WTC11 (cell line): Measurements from ENCODE around the gene IDE. TPM values are rescaled to one million over a fixed set of nuclear protein-coding genes. Genes with fewer than 3 reads are reported as not detected.

Experiments used
- ATAC-seq: fragments of 200-7000 bp; cut with Tn5 transposase; 2 replicates; pipeline ENCODE4 v1.10.0; 2021; ENCODE audit warnings: mild to moderate bottlenecking, moderate library complexity
- CTCF ChIA-PET: fragments of 300-600 bp; sonication (Branson Sonifier 250); formaldehyde crosslinking; loops from one replicate; lab custom pipeline; 2021; ENCODE audit warnings: antibody characterized with exemption; lab: Charles Lee
- POLR2A ChIA-PET: fragments of 350-600 bp; sonication (Branson Sonifier 250); formaldehyde crosslinking; loops from one replicate; lab custom pipeline; 2021; ENCODE audit warnings: antibody characterized with exemption; lab: Charles Lee
- DNase-seq: peaks from one replicate; pipeline ENCODE4 v3.0.0; 2021; ENCODE audit warnings: low spot score
- H3K27ac Mint-ChIP-seq: 2 replicates; pipeline ENCODE4 v1.8.0; 2021; ENCODE audit warnings: mixed read lengths
- H3K27me3 Mint-ChIP-seq: 2 replicates; pipeline ENCODE4 v1.8.0; 2021; ENCODE audit warnings: low read depth, mild to moderate bottlenecking, moderate library complexity, mixed read lengths
- H3K36me3 Mint-ChIP-seq: 2 replicates; pipeline ENCODE4 v1.8.0; 2021; ENCODE audit warnings: mixed read lengths
- H3K4me1 Mint-ChIP-seq: 2 replicates; pipeline ENCODE4 v1.8.0; 2022; ENCODE audit warnings: mixed read lengths
- H3K4me3 Mint-ChIP-seq: 2 replicates; pipeline ENCODE4 v1.8.0; 2021; ENCODE audit warnings: mild to moderate bottlenecking, moderate library complexity, mixed read lengths
- H3K9me3 Mint-ChIP-seq: 2 replicates; pipeline ENCODE4 v1.8.0; 2021; ENCODE audit warnings: mixed read lengths
- FOXJ3 ChIP-seq: sonication (generic); formaldehyde crosslinking; IDR thresholded peaks from 2 replicates; pipeline ENCODE4 v1.9.0; 2021; ENCODE audit warnings: missing genetic modification reagents, mild to moderate bottlenecking, borderline replicate concordance
- FOXP1 ChIP-seq: sonication (generic); formaldehyde crosslinking; IDR thresholded peaks from 2 replicates; pipeline ENCODE4 v1.8.0; 2022; ENCODE audit warnings: missing genetic modification reagents, mild to moderate bottlenecking, moderate library complexity, borderline replicate concordance
- GABPB1 ChIP-seq: sonication (generic); formaldehyde crosslinking; IDR thresholded peaks from 2 replicates; pipeline ENCODE4 v1.8.1; 2023; ENCODE audit warnings: mild to moderate bottlenecking, missing genetic modification reagents
- GTF2I ChIP-seq: fragments of 250-450 bp; sonication (Bioruptor Pico); conservative IDR thresholded peaks from 2 replicates; pipeline ENCODE4 v1.4.0; 2021; ENCODE audit warnings: mild to moderate bottlenecking
- KAT7 ChIP-seq: sonication (generic); formaldehyde crosslinking; IDR thresholded peaks from 2 replicates; pipeline ENCODE4 v1.8.1; 2023; ENCODE audit warnings: missing genetic modification reagents, mild to moderate bottlenecking, borderline replicate concordance
- MAX ChIP-seq: sonication (generic); formaldehyde crosslinking; IDR thresholded peaks from 2 replicates; pipeline ENCODE4 v1.8.0; 2022; ENCODE audit warnings: mild to moderate bottlenecking, missing genetic modification reagents
- NFYB ChIP-seq: sonication (generic); formaldehyde crosslinking; conservative IDR thresholded peaks from 2 replicates; pipeline ENCODE4 v1.8.0; 2022; ENCODE audit warnings: low read depth, missing genetic modification reagents
- NR2C2 ChIP-seq: sonication (generic); formaldehyde crosslinking; IDR thresholded peaks from 2 replicates; pipeline ENCODE4 v1.8.0; 2022; ENCODE audit warnings: mild to moderate bottlenecking, missing genetic modification reagents
- PRRX2 ChIP-seq: fragments of 250-450 bp; sonication (Bioruptor Pico); IDR thresholded peaks from 2 replicates; pipeline ENCODE4 v1.8.0; 2021; ENCODE audit warnings: mild to moderate bottlenecking
- ZNF532 ChIP-seq: fragments of 250-450 bp; sonication (Bioruptor Pico); IDR thresholded peaks from 2 replicates; pipeline ENCODE4 v1.9.0; 2021; ENCODE audit warnings: mild to moderate bottlenecking, borderline replicate concordance
- ZNF671 ChIP-seq: fragments of 250-450 bp; sonication (Bioruptor Pico); IDR thresholded peaks from 2 replicates; pipeline ENCODE4 v1.8.0; 2021; ENCODE audit warnings: mild to moderate bottlenecking
- ZSCAN18 ChIP-seq: fragments of 250-450 bp; sonication (Bioruptor Pico); IDR thresholded peaks from 2 replicates; pipeline ENCODE4 v2.1.2; 2022; ENCODE audit warnings: mild to moderate bottlenecking, moderate library complexity
- total RNA-seq: library from RNA; stranded (reverse); gene quantifications from 3 replicates; pipeline ENCODE4 v1.2.3, GENCODE V29; 2021
- TF ChIP-seq, protein P1 (sequence below): sonication (generic); formaldehyde crosslinking; IDR thresholded peaks from 2 replicates; pipeline ENCODE4 v1.8.0; 2022; ENCODE audit warnings: mild to moderate bottlenecking, missing genetic modification reagents
- TF ChIP-seq, protein P2 (sequence below): sonication (generic); formaldehyde crosslinking; IDR thresholded peaks from 2 replicates; pipeline ENCODE4 v1.8.1; 2023; ENCODE audit warnings: mild to moderate bottlenecking, moderate library complexity, missing genetic modification reagents
- TF ChIP-seq, protein P3 (sequence below): fragments of 250-450 bp; sonication (Bioruptor Pico); conservative IDR thresholded peaks from 2 replicates; pipeline ENCODE4 v1.9.0; 2021; ENCODE audit warnings: mild to moderate bottlenecking

Gene IDE
- total RNA-seq, 1 experiment from 2014 or later, result 50.5 TPM

DNA sequence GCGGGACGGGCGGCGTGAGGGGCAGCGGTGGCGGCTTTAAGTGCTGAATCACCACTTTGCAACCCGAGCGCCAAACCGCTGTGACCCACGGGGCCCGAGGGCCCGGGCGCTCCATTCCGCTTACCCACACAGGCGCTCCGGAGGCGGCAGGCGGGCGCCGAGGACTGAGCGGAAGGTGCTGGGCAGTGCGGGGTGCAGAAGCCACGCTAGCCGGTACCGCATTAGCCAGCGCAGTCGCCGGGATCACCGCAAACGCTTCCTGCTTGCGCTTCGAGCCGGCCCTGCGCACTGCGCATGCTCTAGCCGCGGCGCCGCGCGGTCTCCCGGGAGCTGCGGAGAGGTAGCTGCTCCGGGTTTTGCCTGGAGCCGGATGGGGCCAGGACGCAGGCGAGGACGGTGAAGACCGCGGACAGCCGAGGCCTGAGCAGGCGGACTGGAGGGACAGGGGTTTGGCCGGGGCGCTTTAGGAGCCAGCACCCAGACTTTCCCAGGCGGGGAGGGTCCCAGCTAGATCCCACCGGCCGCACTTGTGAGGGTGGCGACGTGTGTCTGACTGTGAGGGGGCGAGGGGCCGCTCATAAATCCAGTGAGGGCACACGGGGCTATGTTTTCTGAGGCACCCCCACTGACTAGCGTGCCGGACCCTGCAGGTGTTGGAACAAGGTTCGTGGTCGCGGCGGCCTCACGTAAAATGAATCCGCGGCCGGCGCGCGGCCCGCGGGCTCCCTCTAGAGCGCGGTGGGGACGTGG lies at the start of gene IDE (continued):
- TF ChIP-seq KAT7 (CRISPR knock-in tag), result peak; percentile 93; the same call in 1 of the 2 replicates
- TF ChIP-seq, protein P1, sequence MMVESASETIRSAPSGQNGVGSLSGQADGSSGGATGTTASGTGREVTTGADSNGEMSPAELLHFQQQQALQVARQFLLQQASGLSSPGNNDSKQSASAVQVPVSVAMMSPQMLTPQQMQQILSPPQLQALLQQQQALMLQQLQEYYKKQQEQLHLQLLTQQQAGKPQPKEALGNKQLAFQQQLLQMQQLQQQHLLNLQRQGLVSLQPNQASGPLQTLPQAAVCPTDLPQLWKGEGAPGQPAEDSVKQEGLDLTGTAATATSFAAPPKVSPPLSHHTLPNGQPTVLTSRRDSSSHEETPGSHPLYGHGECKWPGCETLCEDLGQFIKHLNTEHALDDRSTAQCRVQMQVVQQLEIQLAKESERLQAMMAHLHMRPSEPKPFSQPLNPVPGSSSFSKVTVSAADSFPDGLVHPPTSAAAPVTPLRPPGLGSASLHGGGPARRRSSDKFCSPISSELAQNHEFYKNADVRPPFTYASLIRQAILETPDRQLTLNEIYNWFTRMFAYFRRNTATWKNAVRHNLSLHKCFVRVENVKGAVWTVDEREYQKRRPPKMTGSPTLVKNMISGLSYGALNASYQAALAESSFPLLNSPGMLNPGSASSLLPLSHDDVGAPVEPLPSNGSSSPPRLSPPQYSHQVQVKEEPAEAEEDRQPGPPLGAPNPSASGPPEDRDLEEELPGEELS, result peak; percentile 71; the same call in 1 of the 2 replicates

DNA sequence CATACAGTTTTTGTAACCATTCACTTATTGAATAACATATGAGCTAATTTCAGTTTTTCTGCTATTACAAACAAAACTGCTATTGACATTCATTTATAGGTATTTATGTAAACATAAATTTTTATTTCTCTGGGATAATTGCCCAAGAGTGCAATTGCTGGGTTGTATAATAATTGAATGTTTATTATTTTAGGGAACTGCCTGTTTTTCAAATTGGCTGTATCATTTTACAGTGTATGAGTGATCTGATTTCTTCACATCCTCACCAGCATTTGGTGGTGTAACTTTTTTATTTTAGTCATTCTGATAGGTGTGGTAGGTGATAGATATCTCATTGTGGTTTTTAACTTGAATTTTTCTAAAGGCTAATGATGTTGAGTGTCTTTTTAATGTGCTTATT lies 45.5 kb upstream of the IDE start:
- ChIA-PET POLR2A (no interaction called here), CTCF (no interaction called here)
- Mint-ChIP-seq H3K27ac (no peak overlapping the region), H3K9me3 (no peaks in the 10 kb centered on the region), H3K4me1 (no peaks in the 10 kb centered on the region), H3K27me3 (no peaks in the 10 kb centered on the region), H3K36me3 (peaks cover 73% of the 10 kb centered on the region), H3K4me3 (no peak overlapping the region)
- TF ChIP-seq ZNF532 (CRISPR knock-in tag) (no peak), KAT7 (CRISPR knock-in tag) (no peak), FOXP1 (CRISPR knock-in tag) (no peak), MAX (CRISPR knock-in tag) (no peak), PRRX2 (CRISPR knock-in tag) (no peak), ZNF671 (CRISPR knock-in tag) (no peak), NFYB (CRISPR knock-in tag) (no peak), GABPB1 (no peak)
- no peak for DNase-seq
- ATAC-seq, result no peak

DNA sequence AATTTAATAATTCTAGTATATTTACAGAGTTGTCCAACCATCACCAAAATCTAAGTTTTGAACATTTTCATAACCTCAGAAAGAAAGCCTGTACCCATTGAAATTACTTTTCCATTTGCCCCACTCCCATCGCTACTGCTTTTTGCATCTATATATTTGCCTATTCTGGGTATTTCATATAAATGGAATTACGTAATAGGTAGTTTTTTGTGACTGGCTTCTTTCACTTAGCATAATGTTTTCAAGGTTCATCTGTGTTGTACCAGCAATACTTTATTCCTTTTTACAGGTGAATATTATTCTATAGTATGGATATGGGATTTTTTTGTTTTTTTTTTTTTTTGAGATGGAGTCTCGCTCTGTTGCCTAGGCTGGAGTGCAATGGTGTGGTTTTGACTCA lies 41.6 kb upstream of the IDE start:
- no peaks in the 10 kb centered on the region for H3K27me3 Mint-ChIP-seq
- H3K9me3 Mint-ChIP-seq, result no peaks in the 10 kb centered on the region
- no peak for DNase-seq
- no peaks in the 10 kb centered on the region for H3K4me1 Mint-ChIP-seq
- no peak overlapping the region for H3K4me3 Mint-ChIP-seq
- ChIA-PET CTCF (no interaction called here), POLR2A (no interaction called here)
- peaks cover 60% of the 10 kb centered on the region for H3K36me3 Mint-ChIP-seq
- H3K27ac Mint-ChIP-seq, result no peak overlapping the region
- ATAC-seq, result no peak
- TF ChIP-seq NFYB (CRISPR knock-in tag) (no peak), KAT7 (CRISPR knock-in tag) (no peak), GTF2I (no peak), ZSCAN18 (CRISPR knock-in tag) (no peak), NR2C2 (CRISPR knock-in tag) (no peak), FOXJ3 (no peak)
- TF ChIP-seq, protein P2, sequence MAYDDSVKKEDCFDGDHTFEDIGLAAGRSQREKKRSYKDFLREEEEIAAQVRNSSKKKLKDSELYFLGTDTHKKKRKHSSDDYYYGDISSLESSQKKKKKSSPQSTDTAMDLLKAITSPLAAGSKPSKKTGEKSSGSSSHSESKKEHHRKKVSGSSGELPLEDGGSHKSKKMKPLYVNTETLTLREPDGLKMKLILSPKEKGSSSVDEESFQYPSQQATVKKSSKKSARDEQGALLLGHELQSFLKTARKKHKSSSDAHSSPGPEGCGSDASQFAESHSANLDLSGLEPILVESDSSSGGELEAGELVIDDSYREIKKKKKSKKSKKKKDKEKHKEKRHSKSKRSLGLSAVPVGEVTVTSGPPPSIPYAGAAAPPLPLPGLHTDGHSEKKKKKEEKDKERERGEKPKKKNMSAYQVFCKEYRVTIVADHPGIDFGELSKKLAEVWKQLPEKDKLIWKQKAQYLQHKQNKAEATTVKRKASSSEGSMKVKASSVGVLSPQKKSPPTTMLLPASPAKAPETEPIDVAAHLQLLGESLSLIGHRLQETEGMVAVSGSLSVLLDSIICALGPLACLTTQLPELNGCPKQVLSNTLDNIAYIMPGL, result no peak
- TF ChIP-seq, protein P3, sequence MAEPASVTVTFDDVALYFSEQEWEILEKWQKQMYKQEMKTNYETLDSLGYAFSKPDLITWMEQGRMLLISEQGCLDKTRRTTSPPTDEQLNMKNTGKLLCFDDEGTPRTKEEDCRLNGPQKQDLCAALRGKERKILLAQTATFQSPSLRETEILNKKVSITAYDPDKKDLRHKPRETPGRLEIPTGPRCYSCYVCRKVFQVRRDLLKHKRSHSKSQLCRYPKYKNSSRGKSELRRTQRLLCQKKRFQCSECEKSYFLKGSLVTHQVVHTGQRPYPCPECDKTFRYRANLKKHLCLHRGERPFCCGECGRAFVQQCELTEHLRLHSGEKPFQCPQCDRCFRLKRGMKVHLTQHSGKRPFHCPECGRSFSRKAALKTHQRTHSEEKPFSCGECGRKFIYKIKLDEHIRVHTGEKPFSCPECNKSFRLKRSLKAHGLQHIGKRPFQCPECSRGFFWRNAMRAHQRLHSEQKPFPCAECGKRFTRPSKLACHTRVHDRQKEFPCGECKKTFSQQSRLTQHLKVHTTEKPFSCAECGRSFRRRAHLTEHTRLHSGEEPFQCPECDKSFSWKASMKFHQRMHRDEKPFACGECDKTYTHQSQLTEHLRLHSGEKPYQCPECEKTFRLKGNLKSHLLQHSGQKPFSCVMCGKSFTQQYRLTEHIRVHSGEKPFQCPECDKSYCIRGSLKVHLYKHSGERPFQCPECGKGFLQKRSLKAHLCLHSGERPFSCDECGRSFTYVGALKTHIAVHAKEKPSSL (CRISPR knock-in tag), result no peak
- TF ChIP-seq, protein P1, result no peak
